ENCODE measurements around the gene SPECC1L.

Gene SPECC1L

GRCh38 chr22:24380220-24380904 is 109.7 kb downstream of the SPECC1L start:
- no peak for DNase-seq (ENCODE audit: low read depth in 1 of 2, low spot score in 1 of 2)
- Histone ChIP-seq H3K4me3 (replicated peaks; ENCODE audit: insufficient read depth, low read length) (no peak overlapping the region), H3K27me3 (ENCODE audit: insufficient read depth, poor library complexity, severe bottlenecking) (no peaks in the 10 kb centered on the region), H3K27ac (replicated peaks) (no peak overlapping the region)
- TF ChIP-seq, protein P1, sequence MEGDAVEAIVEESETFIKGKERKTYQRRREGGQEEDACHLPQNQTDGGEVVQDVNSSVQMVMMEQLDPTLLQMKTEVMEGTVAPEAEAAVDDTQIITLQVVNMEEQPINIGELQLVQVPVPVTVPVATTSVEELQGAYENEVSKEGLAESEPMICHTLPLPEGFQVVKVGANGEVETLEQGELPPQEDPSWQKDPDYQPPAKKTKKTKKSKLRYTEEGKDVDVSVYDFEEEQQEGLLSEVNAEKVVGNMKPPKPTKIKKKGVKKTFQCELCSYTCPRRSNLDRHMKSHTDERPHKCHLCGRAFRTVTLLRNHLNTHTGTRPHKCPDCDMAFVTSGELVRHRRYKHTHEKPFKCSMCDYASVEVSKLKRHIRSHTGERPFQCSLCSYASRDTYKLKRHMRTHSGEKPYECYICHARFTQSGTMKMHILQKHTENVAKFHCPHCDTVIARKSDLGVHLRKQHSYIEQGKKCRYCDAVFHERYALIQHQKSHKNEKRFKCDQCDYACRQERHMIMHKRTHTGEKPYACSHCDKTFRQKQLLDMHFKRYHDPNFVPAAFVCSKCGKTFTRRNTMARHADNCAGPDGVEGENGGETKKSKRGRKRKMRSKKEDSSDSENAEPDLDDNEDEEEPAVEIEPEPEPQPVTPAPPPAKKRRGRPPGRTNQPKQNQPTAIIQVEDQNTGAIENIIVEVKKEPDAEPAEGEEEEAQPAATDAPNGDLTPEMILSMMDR (IDR thresholded peaks at IDR 0.05; ENCODE audit: insufficient read depth, low read length): no peak
- no peak for TF ChIP-seq SPI1 (IDR thresholded peaks at IDR 0.05; ENCODE audit: borderline replicate concordance, low read depth)
- no peak for TF ChIP-seq POLR2AphosphoS5 (IDR thresholded peaks at IDR 0.05; ENCODE audit: low read depth)
- TF ChIP-seq GABPA (IDR thresholded peaks at IDR 0.05; ENCODE audit: low read depth): no peak
- TF ChIP-seq REST (IDR thresholded peaks at IDR 0.05; ENCODE audit: insufficient replicate concordance, low read depth): no peak

DNA sequence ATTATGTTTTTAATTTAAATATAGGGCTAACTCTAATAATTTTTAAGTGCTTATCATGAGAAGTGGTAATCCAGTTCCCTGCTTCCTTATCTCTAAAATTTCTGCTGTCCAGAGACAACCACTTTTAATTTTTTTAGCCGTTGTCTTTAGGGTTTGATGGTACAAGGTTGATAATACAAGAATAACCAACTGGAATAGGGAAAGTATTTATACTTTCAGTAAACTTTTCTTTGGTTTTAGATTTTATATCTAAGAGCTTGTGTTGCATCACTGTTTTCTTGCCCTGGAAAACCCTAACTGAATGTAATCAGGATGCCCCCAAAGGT is 110.2 kb downstream of the SPECC1L start:
- DNase-seq (ENCODE audit: low read depth in 1 of 2, low spot score in 1 of 2): no peak
- H3K27ac ChIP-seq (replicated peaks): no peak overlapping the region
- H3K27me3 ChIP-seq (ENCODE audit: insufficient read depth, poor library complexity, severe bottlenecking): no peaks in the 10 kb centered on the region
- TF ChIP-seq, protein P1 (IDR thresholded peaks at IDR 0.05; ENCODE audit: insufficient read depth, low read length): no peak
- TF ChIP-seq SPI1 (IDR thresholded peaks at IDR 0.05; ENCODE audit: borderline replicate concordance, low read depth) (no peak), GABPA (IDR thresholded peaks at IDR 0.05; ENCODE audit: low read depth) (no peak), POLR2AphosphoS5 (IDR thresholded peaks at IDR 0.05; ENCODE audit: low read depth) (no peak), REST (IDR thresholded peaks at IDR 0.05; ENCODE audit: insufficient replicate concordance, low read depth) (no peak)
- no peak overlapping the region for H3K4me3 ChIP-seq (replicated peaks; ENCODE audit: insufficient read depth, low read length)

DNA sequence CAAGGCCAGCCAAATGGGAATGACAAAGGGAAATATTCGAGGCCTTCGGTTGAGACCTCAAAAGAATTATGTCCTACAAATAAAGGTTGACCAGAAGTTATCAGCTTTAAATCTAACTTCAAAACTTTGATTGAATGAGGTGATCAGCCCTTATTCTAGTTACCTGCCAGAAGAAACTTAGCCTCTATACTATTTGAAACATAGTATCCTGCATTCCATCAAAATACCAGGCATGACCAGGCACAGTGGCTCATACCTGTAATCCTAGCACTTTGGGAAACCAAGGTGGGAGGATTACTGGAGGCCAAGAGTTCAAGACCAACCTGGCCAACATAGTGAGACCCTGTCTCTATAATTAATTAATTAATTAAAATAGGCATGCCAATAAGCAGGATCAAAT is 112.4 kb downstream of the SPECC1L start:
- TF ChIP-seq, protein P1 (IDR thresholded peaks at IDR 0.05; ENCODE audit: insufficient read depth, low read length): no peak
- no peak for TF ChIP-seq SPI1 (IDR thresholded peaks at IDR 0.05; ENCODE audit: borderline replicate concordance, low read depth)
- TF ChIP-seq POLR2AphosphoS5 (IDR thresholded peaks at IDR 0.05; ENCODE audit: low read depth): no peak
- TF ChIP-seq GABPA (IDR thresholded peaks at IDR 0.05; ENCODE audit: low read depth): no peak
- no peak for TF ChIP-seq REST (IDR thresholded peaks at IDR 0.05; ENCODE audit: insufficient replicate concordance, low read depth)
- DNase-seq (ENCODE audit: low read depth in 1 of 2, low spot score in 1 of 2): no peak
- Histone ChIP-seq H3K27me3 (ENCODE audit: insufficient read depth, poor library complexity, severe bottlenecking) (no peaks in the 10 kb centered on the region), H3K4me3 (replicated peaks; ENCODE audit: insufficient read depth, low read length) (no peak overlapping the region), H3K27ac (replicated peaks) (no peak overlapping the region)
